H9 (cell line): ENCODE measurements around the gene ITGB3. TPM values are rescaled to one million over a fixed set of nuclear protein-coding genes. Genes with fewer than 3 reads are reported as not detected.

Experiments
- DNase-seq: peaks from one replicate; pipeline ENCODE4 v3.0.0-alpha.2; 2017
- H2AFZ ChIP-seq: one replicate; pipeline ENCODE4 v1.6.1; 2013; ENCODE audit warnings: mild to moderate bottlenecking, low read length, control low read depth, moderate library complexity
- H2AK5ac ChIP-seq: 2 replicates; pipeline ENCODE4 v1.6.1; 2013; ENCODE audit warnings: low read length, control low read depth, mixed read lengths; ENCODE audit not compliant: insufficient read length
- H2BK120ac ChIP-seq: one replicate; pipeline ENCODE4 v1.6.1; 2013; ENCODE audit warnings: low read depth, mild to moderate bottlenecking, low read length, control low read depth, inconsistent platforms; ENCODE audit not compliant: poor library complexity, severe bottlenecking
- H2BK12ac ChIP-seq: 2 replicates; pipeline ENCODE4 v1.6.1; 2013; ENCODE audit warnings: low read length, control low read depth, mixed read lengths, low read depth; ENCODE audit not compliant: insufficient read length
- H2BK15ac ChIP-seq: 2 replicates; pipeline ENCODE4 v1.6.1; 2013; ENCODE audit warnings: low read depth, low read length, control low read depth
- H2BK20ac ChIP-seq: one replicate; pipeline ENCODE4 v1.6.1; 2013; ENCODE audit warnings: low read depth, mild to moderate bottlenecking, low read length, control low read depth, inconsistent platforms; ENCODE audit not compliant: poor library complexity, severe bottlenecking
- H2BK5ac ChIP-seq: 2 replicates; pipeline ENCODE4 v1.6.1; 2013; ENCODE audit warnings: low read length, control low read depth, mixed read lengths; ENCODE audit not compliant: insufficient read length
- H3K14ac ChIP-seq: 2 replicates; pipeline ENCODE4 v1.6.1; 2013; ENCODE audit warnings: low read length, control low read depth; ENCODE audit not compliant: insufficient read depth
- H3K18ac ChIP-seq: 2 replicates; pipeline ENCODE4 v1.6.1; 2013; ENCODE audit warnings: low read depth, mild to moderate bottlenecking, mixed read lengths, low read length, control low read depth; ENCODE audit not compliant: insufficient read length
- H3K23ac ChIP-seq: 2 replicates; pipeline ENCODE4 v1.6.1; 2013; ENCODE audit warnings: low read length, control low read depth, mixed read lengths, low read depth; ENCODE audit not compliant: insufficient read length
- H3K23me2 ChIP-seq: 2 replicates; pipeline ENCODE4 v1.6.1; 2013; ENCODE audit warnings: low read depth, mild to moderate bottlenecking, mixed read lengths, low read length, control low read depth; ENCODE audit not compliant: insufficient read length, poor library complexity, severe bottlenecking
- H3K27ac ChIP-seq: 2 replicates; pipeline ENCODE4 v1.5.1; 2013; ENCODE audit warnings: low read length, control low read depth, mixed read lengths, low read depth; ENCODE audit not compliant: insufficient read length
- H3K27me3 ChIP-seq: 2 replicates; pipeline ENCODE4 v1.6.1; 2013; ENCODE audit warnings: low read length, control low read depth, inconsistent platforms; ENCODE audit not compliant: insufficient read depth
- H3K4ac ChIP-seq: 2 replicates; pipeline ENCODE4 v1.6.1; 2013; ENCODE audit warnings: low read depth, mild to moderate bottlenecking, control low read depth, inconsistent platforms, low read length, moderate library complexity
- H3K4me1 ChIP-seq: 2 replicates; pipeline ENCODE4 v1.6.1; 2013; ENCODE audit warnings: low read length, control low read depth, inconsistent platforms; ENCODE audit not compliant: insufficient read depth
- H3K4me2 ChIP-seq: 2 replicates; pipeline ENCODE4 v1.6.1; 2013; ENCODE audit warnings: low read length, control low read depth, mixed read lengths; ENCODE audit not compliant: insufficient read length, insufficient read depth
- H3K56ac ChIP-seq: 2 replicates; pipeline ENCODE4 v1.6.1; 2013; ENCODE audit warnings: low read depth, mild to moderate bottlenecking, mixed read lengths, low read length, control low read depth; ENCODE audit not compliant: insufficient read length
- H3K79me1 ChIP-seq: 2 replicates; pipeline ENCODE4 v1.6.1; 2013; ENCODE audit warnings: low read depth, mild to moderate bottlenecking, moderate library complexity, low read length, control low read depth, inconsistent platforms; ENCODE audit not compliant: insufficient read depth, poor library complexity, severe bottlenecking
- H3K79me2 ChIP-seq: 2 replicates; pipeline ENCODE4 v1.6.1; 2013; ENCODE audit warnings: low read length, control low read depth, inconsistent platforms; ENCODE audit not compliant: insufficient read depth
- H3K9ac ChIP-seq: 2 replicates; pipeline ENCODE4 v1.6.1; 2013; ENCODE audit warnings: low read length, control low read depth, mixed read lengths; ENCODE audit not compliant: insufficient read length; ENCODE audit errors: extremely low read depth
- H3K9me3 ChIP-seq: one replicate; pipeline ENCODE4 v1.6.1; 2013; ENCODE audit warnings: low read depth, low read length, inconsistent platforms; ENCODE audit not compliant: control insufficient read depth
- H3T11ph ChIP-seq: one replicate; pipeline ENCODE4 v1.6.1; 2013; ENCODE audit warnings: mild to moderate bottlenecking, low read length, control low read depth, inconsistent platforms
- H4K20me1 ChIP-seq: one replicate; pipeline ENCODE4 v1.6.1; 2013; ENCODE audit not compliant: control insufficient read depth, insufficient read length, insufficient read depth
- H4K5ac ChIP-seq: 2 replicates; pipeline ENCODE4 v1.6.1; 2013; ENCODE audit warnings: low read depth, mild to moderate bottlenecking, mixed read lengths, low read length, control low read depth; ENCODE audit not compliant: insufficient read length
- H4K8ac ChIP-seq: replicated peaks from 2 replicates; pipeline ENCODE4 v1.6.1; 2013; ENCODE audit warnings: low read length, control low read depth, mixed read lengths, low read depth; ENCODE audit not compliant: insufficient read length
- H4K91ac ChIP-seq: 2 replicates; pipeline ENCODE4 v1.6.1; 2013; ENCODE audit warnings: low read depth, mild to moderate bottlenecking, moderate library complexity, mixed read lengths, low read length, control low read depth; ENCODE audit not compliant: insufficient read length
- H3K27ac Mint-ChIP-seq, 3 experiments: 2 replicates in 2 of 3; 3 replicates in 1 of 3; pipeline ENCODE4 v1.8.0; 2020 to 2021; ENCODE audit warnings: mixed read lengths in 3 of 3, mild to moderate bottlenecking in 1 of 3, moderate library complexity in 1 of 3
- H3K27me3 Mint-ChIP-seq: 2 replicates; pipeline ENCODE4 v1.8.0; 2021; ENCODE audit warnings: low read depth, mild to moderate bottlenecking, moderate library complexity, mixed read lengths
- H3K36me3 Mint-ChIP-seq, 3 experiments: 2 replicates in 2 of 3; 3 replicates in 1 of 3; pipeline ENCODE4 v1.8.0; 2020 to 2021; ENCODE audit warnings: low read depth in 3 of 3, mixed read lengths in 3 of 3; ENCODE audit not compliant: insufficient read depth in 1 of 3
- H3K4me1 Mint-ChIP-seq, 2 experiments: 2 replicates each; pipeline ENCODE4 v1.8.0; 2020; ENCODE audit warnings: mixed read lengths in 2 of 2
- H3K4me3 Mint-ChIP-seq, 2 experiments: 2 replicates in 1 of 2; 3 replicates in 1 of 2; pipeline ENCODE4 v1.8.0; 2020 to 2021; ENCODE audit warnings: mild to moderate bottlenecking in 2 of 2, mixed read lengths in 2 of 2, moderate library complexity in 1 of 2
- H3K9me3 Mint-ChIP-seq, 2 experiments: 2 replicates in 1 of 2; 3 replicates in 1 of 2; pipeline ENCODE4 v1.8.0; 2020; ENCODE audit warnings: mild to moderate bottlenecking in 2 of 2, mixed read lengths in 2 of 2, moderate library complexity in 1 of 2
- WGBS: extraction: QIAGEN DNeasy Blood & Tissue Kit; methylation state at CpG from one replicate; pipeline ENCODE4 v1.1.7; 2013; ENCODE audit warnings: missing lambda C conversion rate, low lambda C conversion rate, mixed read lengths; ENCODE audit not compliant: insufficient read length; ENCODE audit errors: extremely low coverage; 5-methylcytosine and 5-hydroxymethylcytosine counted together
- total RNA-seq: library from RNA; stranded (reverse); gene quantifications from 2 replicates; pipeline ENCODE4 v1.2.1, GENCODE V29; 2021
- TF ChIP-seq, protein P1 (sequence below): fragments of 200-600 bp; sonication (generic); conservative IDR thresholded peaks from 3 replicates; pipeline ENCODE4 v1.8.0; 2021; ENCODE audit warnings: antibody characterized with exemption, mild to moderate bottlenecking

The ITGB3 gene
- total RNA-seq, 1 experiment from 2014 or later, result not detected

DNA sequence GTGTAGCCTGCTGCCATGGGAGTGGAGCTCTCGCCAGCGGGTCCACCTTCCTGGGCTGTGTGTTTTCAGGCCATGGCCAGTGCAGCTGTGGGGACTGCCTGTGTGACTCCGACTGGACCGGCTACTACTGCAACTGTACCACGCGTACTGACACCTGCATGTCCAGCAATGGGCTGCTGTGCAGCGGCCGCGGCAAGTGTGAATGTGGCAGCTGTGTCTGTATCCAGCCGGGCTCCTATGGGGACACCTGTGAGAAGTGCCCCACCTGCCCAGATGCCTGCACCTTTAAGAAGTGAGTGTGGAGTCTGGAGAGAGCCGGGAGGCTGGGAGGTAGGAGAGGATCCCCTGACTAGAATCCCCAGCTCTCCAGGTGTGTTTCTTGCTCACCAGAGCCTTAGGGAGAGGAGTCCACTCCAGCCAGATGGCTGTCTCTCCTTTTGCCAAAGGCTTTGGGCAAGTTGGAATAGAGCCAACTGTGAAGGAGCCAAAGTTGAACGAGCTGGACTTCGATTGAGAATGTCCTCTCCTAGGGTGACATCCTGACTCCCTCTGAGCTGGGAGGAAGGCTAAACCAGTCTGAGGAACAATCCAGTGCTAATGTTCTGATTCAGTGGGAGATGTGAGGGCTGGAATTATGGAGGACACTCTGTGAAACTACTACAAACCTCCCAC is 45.7 kb downstream of the ITGB3 start:
- H3K27me3 Mint-ChIP-seq, result peaks cover 10% of the 10 kb centered on the region
- WGBS, result no CpG with 5 or more reads among the region's 13 CpGs
- no peak overlapping the region for H4K8ac ChIP-seq

More for the DNA sequence above, 45.7 kb downstream of the ITGB3 start:
- Histone ChIP-seq H2BK20ac (no peak overlapping the region), H2BK120ac (no peak overlapping the region), H3K9ac (no peak overlapping the region), H3K18ac (no peak overlapping the region), H3T11ph (no peak overlapping the region), H2AFZ (no peak overlapping the region), H2BK5ac (no peak overlapping the region), H3K4ac (no peak overlapping the region), H3K23ac (no peak overlapping the region), H2BK12ac (no peak overlapping the region), H3K23me2 (no peaks in the 10 kb centered on the region), H2AK5ac (no peak overlapping the region), H2BK15ac (no peak overlapping the region), H4K5ac (no peak overlapping the region), H3K79me2 (no peaks in the 10 kb centered on the region), H4K20me1 (no peaks in the 10 kb centered on the region), H3K4me1 (no peaks in the 10 kb centered on the region), H3K79me1 (no peaks in the 10 kb centered on the region), H3K9me3 (no peaks in the 10 kb centered on the region), H4K91ac (no peak overlapping the region), H3K14ac (no peak overlapping the region), H3K4me2 (no peak overlapping the region), H3K27ac (no peak overlapping the region), H3K56ac (no peak overlapping the region), H3K27me3 (no peaks in the 10 kb centered on the region)
- H3K27ac Mint-ChIP-seq, result no peak overlapping the region
- no peaks in the 10 kb centered on the region for H3K36me3 Mint-ChIP-seq
- no peaks in the 10 kb centered on the region for H3K9me3 Mint-ChIP-seq
- no peak overlapping the region for H3K4me3 Mint-ChIP-seq
- TF ChIP-seq, protein P1, sequence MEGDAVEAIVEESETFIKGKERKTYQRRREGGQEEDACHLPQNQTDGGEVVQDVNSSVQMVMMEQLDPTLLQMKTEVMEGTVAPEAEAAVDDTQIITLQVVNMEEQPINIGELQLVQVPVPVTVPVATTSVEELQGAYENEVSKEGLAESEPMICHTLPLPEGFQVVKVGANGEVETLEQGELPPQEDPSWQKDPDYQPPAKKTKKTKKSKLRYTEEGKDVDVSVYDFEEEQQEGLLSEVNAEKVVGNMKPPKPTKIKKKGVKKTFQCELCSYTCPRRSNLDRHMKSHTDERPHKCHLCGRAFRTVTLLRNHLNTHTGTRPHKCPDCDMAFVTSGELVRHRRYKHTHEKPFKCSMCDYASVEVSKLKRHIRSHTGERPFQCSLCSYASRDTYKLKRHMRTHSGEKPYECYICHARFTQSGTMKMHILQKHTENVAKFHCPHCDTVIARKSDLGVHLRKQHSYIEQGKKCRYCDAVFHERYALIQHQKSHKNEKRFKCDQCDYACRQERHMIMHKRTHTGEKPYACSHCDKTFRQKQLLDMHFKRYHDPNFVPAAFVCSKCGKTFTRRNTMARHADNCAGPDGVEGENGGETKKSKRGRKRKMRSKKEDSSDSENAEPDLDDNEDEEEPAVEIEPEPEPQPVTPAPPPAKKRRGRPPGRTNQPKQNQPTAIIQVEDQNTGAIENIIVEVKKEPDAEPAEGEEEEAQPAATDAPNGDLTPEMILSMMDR, result no peak
- no peak for DNase-seq
- H3K4me1 Mint-ChIP-seq, result peaks cover 10 to 11% of the 10 kb centered on the region in 2 experiments
